H1 (cell line): Measurements from ENCODE around the gene CACNA1E. TPM values are rescaled to one million over a fixed set of nuclear protein-coding genes. Genes with fewer than 3 reads are reported as not detected.

ENCODE experiments used
- MAX ChIP-seq: IDR thresholded peaks from 2 replicates; pipeline ENCODE4 v1.6.1; 2012; ENCODE audit warnings: inconsistent platforms
- RBBP5 ChIP-seq: IDR thresholded peaks from 2 replicates; pipeline ENCODE4 v1.7.1; 2012; ENCODE audit warnings: low read depth, mild to moderate bottlenecking, inconsistent platforms, low read length, moderate library complexity, borderline replicate concordance
- SIRT6 ChIP-seq: IDR thresholded peaks from one replicate; pipeline ENCODE4 v1.7.1; 2012; ENCODE audit warnings: low read length, inconsistent platforms
- USF2 ChIP-seq: IDR thresholded peaks from 2 replicates; pipeline ENCODE4 v1.6.1; 2011; ENCODE audit warnings: low read length, improper control_type of control experiment
- polyA plus RNA-seq, 7 experiments: library from polyadenylated mRNA; depleted of rRNA in 3 of 7; stranded (reverse) in 5 of 7; unstranded in 2 of 7; fragments of >200 nt in 5 of 7; fragments of 200-250 nt in 2 of 7; gene quantifications; 1 replicate in 5 of 7; 2 replicates in 1 of 7; 4 replicates in 1 of 7; pipeline versions ENCODE4 v1.2.1 to v1.2.3, GENCODE V29; 2011 to 2013; ENCODE audit warnings: missing spikeins in 2 of 7, mixed read lengths in 2 of 7
- total RNA-seq: library from RNA; stranded (reverse); fragmentation: NEBNext Ultra II Directional; extraction: Animal tissue kit (Norgen Biotek cat#: 25700); gene quantifications from 2 replicates; pipeline ENCODE4 v1.2.1, GENCODE V29; 2021

Gene CACNA1E
- total and polyA plus RNA-seq, 2 of the 8 experiments (the other 6 are each of a cell fraction or from before 2014, with no cell fraction given), result 0.98 to 1.3 TPM

GRCh38 chr1:181807251-181807650 is 323.9 kb downstream of the CACNA1E start (continued):
- TF ChIP-seq USF2 (no peak), SIRT6 (no peak), RBBP5 (no peak), MAX (no peak)
